H9 (cell line): ENCODE data around the gene PLEKHJ1. TPM values are rescaled to one million over a fixed set of nuclear protein-coding genes. Genes with fewer than 3 reads are reported as not detected.

Experiments
- DNase-seq: peaks from one replicate; pipeline ENCODE4 v3.0.0-alpha.2; 2017
- H2AFZ ChIP-seq: one replicate; pipeline ENCODE4 v1.6.1; 2013; ENCODE audit warnings: mild to moderate bottlenecking, low read length, control low read depth, moderate library complexity
- H2AK5ac ChIP-seq: 2 replicates; pipeline ENCODE4 v1.6.1; 2013; ENCODE audit warnings: low read length, control low read depth, mixed read lengths; ENCODE audit not compliant: insufficient read length
- H2BK120ac ChIP-seq: one replicate; pipeline ENCODE4 v1.6.1; 2013; ENCODE audit warnings: low read depth, mild to moderate bottlenecking, low read length, control low read depth, inconsistent platforms; ENCODE audit not compliant: poor library complexity, severe bottlenecking
- H2BK12ac ChIP-seq: 2 replicates; pipeline ENCODE4 v1.6.1; 2013; ENCODE audit warnings: low read length, control low read depth, mixed read lengths, low read depth; ENCODE audit not compliant: insufficient read length
- H2BK15ac ChIP-seq: 2 replicates; pipeline ENCODE4 v1.6.1; 2013; ENCODE audit warnings: low read depth, low read length, control low read depth
- H2BK20ac ChIP-seq: one replicate; pipeline ENCODE4 v1.6.1; 2013; ENCODE audit warnings: low read depth, mild to moderate bottlenecking, low read length, control low read depth, inconsistent platforms; ENCODE audit not compliant: poor library complexity, severe bottlenecking
- H2BK5ac ChIP-seq: 2 replicates; pipeline ENCODE4 v1.6.1; 2013; ENCODE audit warnings: low read length, control low read depth, mixed read lengths; ENCODE audit not compliant: insufficient read length
- H3K14ac ChIP-seq: 2 replicates; pipeline ENCODE4 v1.6.1; 2013; ENCODE audit warnings: low read length, control low read depth; ENCODE audit not compliant: insufficient read depth
- H3K18ac ChIP-seq: 2 replicates; pipeline ENCODE4 v1.6.1; 2013; ENCODE audit warnings: low read depth, mild to moderate bottlenecking, mixed read lengths, low read length, control low read depth; ENCODE audit not compliant: insufficient read length
- H3K23ac ChIP-seq: 2 replicates; pipeline ENCODE4 v1.6.1; 2013; ENCODE audit warnings: low read length, control low read depth, mixed read lengths, low read depth; ENCODE audit not compliant: insufficient read length
- H3K23me2 ChIP-seq: 2 replicates; pipeline ENCODE4 v1.6.1; 2013; ENCODE audit warnings: low read depth, mild to moderate bottlenecking, mixed read lengths, low read length, control low read depth; ENCODE audit not compliant: insufficient read length, poor library complexity, severe bottlenecking
- H3K27ac ChIP-seq: 2 replicates; pipeline ENCODE4 v1.5.1; 2013; ENCODE audit warnings: low read length, control low read depth, mixed read lengths, low read depth; ENCODE audit not compliant: insufficient read length
- H3K27me3 ChIP-seq: 2 replicates; pipeline ENCODE4 v1.6.1; 2013; ENCODE audit warnings: low read length, control low read depth, inconsistent platforms; ENCODE audit not compliant: insufficient read depth
- H3K4ac ChIP-seq: 2 replicates; pipeline ENCODE4 v1.6.1; 2013; ENCODE audit warnings: low read depth, mild to moderate bottlenecking, control low read depth, inconsistent platforms, low read length, moderate library complexity
- H3K4me1 ChIP-seq: 2 replicates; pipeline ENCODE4 v1.6.1; 2013; ENCODE audit warnings: low read length, control low read depth, inconsistent platforms; ENCODE audit not compliant: insufficient read depth
- H3K4me2 ChIP-seq: 2 replicates; pipeline ENCODE4 v1.6.1; 2013; ENCODE audit warnings: low read length, control low read depth, mixed read lengths; ENCODE audit not compliant: insufficient read length, insufficient read depth
- H3K56ac ChIP-seq: 2 replicates; pipeline ENCODE4 v1.6.1; 2013; ENCODE audit warnings: low read depth, mild to moderate bottlenecking, mixed read lengths, low read length, control low read depth; ENCODE audit not compliant: insufficient read length
- H3K79me1 ChIP-seq: 2 replicates; pipeline ENCODE4 v1.6.1; 2013; ENCODE audit warnings: low read depth, mild to moderate bottlenecking, moderate library complexity, low read length, control low read depth, inconsistent platforms; ENCODE audit not compliant: insufficient read depth, poor library complexity, severe bottlenecking
- H3K79me2 ChIP-seq: 2 replicates; pipeline ENCODE4 v1.6.1; 2013; ENCODE audit warnings: low read length, control low read depth, inconsistent platforms; ENCODE audit not compliant: insufficient read depth
- H3K9ac ChIP-seq: 2 replicates; pipeline ENCODE4 v1.6.1; 2013; ENCODE audit warnings: low read length, control low read depth, mixed read lengths; ENCODE audit not compliant: insufficient read length; ENCODE audit errors: extremely low read depth
- H3K9me3 ChIP-seq: one replicate; pipeline ENCODE4 v1.6.1; 2013; ENCODE audit warnings: low read depth, low read length, inconsistent platforms; ENCODE audit not compliant: control insufficient read depth
- H3T11ph ChIP-seq: one replicate; pipeline ENCODE4 v1.6.1; 2013; ENCODE audit warnings: mild to moderate bottlenecking, low read length, control low read depth, inconsistent platforms
- H4K20me1 ChIP-seq: one replicate; pipeline ENCODE4 v1.6.1; 2013; ENCODE audit not compliant: control insufficient read depth, insufficient read length, insufficient read depth
- H4K5ac ChIP-seq: 2 replicates; pipeline ENCODE4 v1.6.1; 2013; ENCODE audit warnings: low read depth, mild to moderate bottlenecking, mixed read lengths, low read length, control low read depth; ENCODE audit not compliant: insufficient read length
- H4K8ac ChIP-seq: replicated peaks from 2 replicates; pipeline ENCODE4 v1.6.1; 2013; ENCODE audit warnings: low read length, control low read depth, mixed read lengths, low read depth; ENCODE audit not compliant: insufficient read length
- H4K91ac ChIP-seq: 2 replicates; pipeline ENCODE4 v1.6.1; 2013; ENCODE audit warnings: low read depth, mild to moderate bottlenecking, moderate library complexity, mixed read lengths, low read length, control low read depth; ENCODE audit not compliant: insufficient read length
- H3K27ac Mint-ChIP-seq, 3 experiments: 2 replicates in 2 of 3; 3 replicates in 1 of 3; pipeline ENCODE4 v1.8.0; 2020 to 2021; ENCODE audit warnings: mixed read lengths in 3 of 3, mild to moderate bottlenecking in 1 of 3, moderate library complexity in 1 of 3
- H3K27me3 Mint-ChIP-seq: 2 replicates; pipeline ENCODE4 v1.8.0; 2021; ENCODE audit warnings: low read depth, mild to moderate bottlenecking, moderate library complexity, mixed read lengths
- H3K36me3 Mint-ChIP-seq, 3 experiments: 2 replicates in 2 of 3; 3 replicates in 1 of 3; pipeline ENCODE4 v1.8.0; 2020 to 2021; ENCODE audit warnings: low read depth in 3 of 3, mixed read lengths in 3 of 3; ENCODE audit not compliant: insufficient read depth in 1 of 3
- H3K4me1 Mint-ChIP-seq, 2 experiments: 2 replicates each; pipeline ENCODE4 v1.8.0; 2020; ENCODE audit warnings: mixed read lengths in 2 of 2
- H3K4me3 Mint-ChIP-seq, 2 experiments: 2 replicates in 1 of 2; 3 replicates in 1 of 2; pipeline ENCODE4 v1.8.0; 2020 to 2021; ENCODE audit warnings: mild to moderate bottlenecking in 2 of 2, mixed read lengths in 2 of 2, moderate library complexity in 1 of 2
- H3K9me3 Mint-ChIP-seq, 2 experiments: 2 replicates in 1 of 2; 3 replicates in 1 of 2; pipeline ENCODE4 v1.8.0; 2020; ENCODE audit warnings: mild to moderate bottlenecking in 2 of 2, mixed read lengths in 2 of 2, moderate library complexity in 1 of 2
- WGBS: extraction: QIAGEN DNeasy Blood & Tissue Kit; methylation state at CpG from one replicate; pipeline ENCODE4 v1.1.7; 2013; ENCODE audit warnings: missing lambda C conversion rate, low lambda C conversion rate, mixed read lengths; ENCODE audit not compliant: insufficient read length; ENCODE audit errors: extremely low coverage; 5-methylcytosine and 5-hydroxymethylcytosine counted together
- total RNA-seq: library from RNA; stranded (reverse); gene quantifications from 2 replicates; pipeline ENCODE4 v1.2.1, GENCODE V29; 2021
- TF ChIP-seq, protein P1 (sequence below): fragments of 200-600 bp; sonication (generic); conservative IDR thresholded peaks from 3 replicates; pipeline ENCODE4 v1.8.0; 2021; ENCODE audit warnings: antibody characterized with exemption, mild to moderate bottlenecking

PLEKHJ1 gene
- total RNA-seq, 1 experiment from 2014 or later = 139 TPM

DNA sequence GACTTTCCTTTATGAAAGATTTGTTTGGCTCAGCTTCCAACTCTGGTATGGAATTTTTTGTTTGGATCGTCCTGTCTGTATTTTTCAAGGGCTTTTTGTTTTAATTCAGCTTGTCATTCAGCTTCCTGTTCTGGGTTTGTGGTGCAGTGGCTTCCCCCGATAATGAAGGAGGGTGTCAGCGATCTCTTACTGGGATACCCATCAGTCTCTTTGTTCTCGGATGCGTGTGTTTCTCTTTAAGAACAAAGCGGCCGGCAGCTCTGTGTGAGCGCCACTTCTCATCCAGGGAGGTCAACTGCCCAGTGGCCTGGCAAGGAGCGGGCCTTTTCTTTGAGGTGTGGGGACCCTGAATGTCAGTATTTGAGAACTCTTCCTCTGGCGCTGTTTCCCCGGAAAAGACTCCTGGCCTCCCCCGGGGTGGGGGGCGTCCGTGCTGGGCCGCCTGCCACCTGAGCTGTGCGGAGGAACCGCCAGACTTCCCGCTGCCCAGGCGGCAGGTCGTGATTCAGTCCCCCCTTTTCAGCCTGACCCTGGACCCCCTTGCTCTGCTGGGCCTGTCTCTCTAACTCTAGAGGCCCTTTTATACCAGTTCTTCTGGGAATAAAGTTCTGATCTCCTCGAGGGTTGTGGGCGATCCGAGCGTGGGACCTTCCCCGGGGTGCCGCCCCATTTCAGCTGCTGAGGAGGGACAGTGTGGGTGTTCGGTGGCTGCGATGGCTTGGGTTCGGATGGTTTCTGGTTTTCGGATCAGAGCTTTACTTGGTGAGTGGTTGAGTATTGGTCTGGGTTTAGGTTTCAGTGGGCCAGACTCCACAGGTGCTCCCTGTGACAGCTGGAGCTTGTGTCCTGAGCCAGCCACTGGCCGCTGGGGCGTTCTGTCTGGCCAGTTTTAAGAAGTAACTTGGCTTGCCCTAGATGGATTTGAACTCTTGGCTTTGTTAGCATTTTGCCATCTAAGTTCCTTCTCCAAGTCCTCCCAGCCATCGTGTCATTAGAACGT lies 3.9 kb upstream of the PLEKHJ1 start:
- H3K36me3 Mint-ChIP-seq = peaks cover 22 to 63% (median 50%) of the 10 kb centered on the region in 3 experiments
- DNase-seq = no peak
- TF ChIP-seq, protein P1, sequence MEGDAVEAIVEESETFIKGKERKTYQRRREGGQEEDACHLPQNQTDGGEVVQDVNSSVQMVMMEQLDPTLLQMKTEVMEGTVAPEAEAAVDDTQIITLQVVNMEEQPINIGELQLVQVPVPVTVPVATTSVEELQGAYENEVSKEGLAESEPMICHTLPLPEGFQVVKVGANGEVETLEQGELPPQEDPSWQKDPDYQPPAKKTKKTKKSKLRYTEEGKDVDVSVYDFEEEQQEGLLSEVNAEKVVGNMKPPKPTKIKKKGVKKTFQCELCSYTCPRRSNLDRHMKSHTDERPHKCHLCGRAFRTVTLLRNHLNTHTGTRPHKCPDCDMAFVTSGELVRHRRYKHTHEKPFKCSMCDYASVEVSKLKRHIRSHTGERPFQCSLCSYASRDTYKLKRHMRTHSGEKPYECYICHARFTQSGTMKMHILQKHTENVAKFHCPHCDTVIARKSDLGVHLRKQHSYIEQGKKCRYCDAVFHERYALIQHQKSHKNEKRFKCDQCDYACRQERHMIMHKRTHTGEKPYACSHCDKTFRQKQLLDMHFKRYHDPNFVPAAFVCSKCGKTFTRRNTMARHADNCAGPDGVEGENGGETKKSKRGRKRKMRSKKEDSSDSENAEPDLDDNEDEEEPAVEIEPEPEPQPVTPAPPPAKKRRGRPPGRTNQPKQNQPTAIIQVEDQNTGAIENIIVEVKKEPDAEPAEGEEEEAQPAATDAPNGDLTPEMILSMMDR = no peak
- H3K4me1 Mint-ChIP-seq = peaks cover 40 to 44% of the 10 kb centered on the region in 2 experiments
- Histone ChIP-seq H3T11ph (no peak overlapping the region), H2BK5ac (no peak overlapping the region), H3K9me3 (no peaks in the 10 kb centered on the region), H2BK12ac (no peak overlapping the region), H2AK5ac (no peak overlapping the region), H3K23ac (no peak overlapping the region), H3K4me1 (peaks cover 4% of the 10 kb centered on the region; the same call in 1 of the 2 replicates), H4K5ac (no peak overlapping the region), H4K8ac (no peak overlapping the region), H2BK15ac (no peak overlapping the region), H3K4ac (no peak overlapping the region), H3K56ac (no peak overlapping the region), H4K91ac (no peak overlapping the region), H2BK120ac (no peak overlapping the region), H2BK20ac (no peak overlapping the region), H3K18ac (no peak overlapping the region), H2AFZ (no peak overlapping the region), H3K27me3 (no peaks in the 10 kb centered on the region), H3K14ac (no peak overlapping the region), H3K4me2 (no peak overlapping the region), H4K20me1 (peaks cover 2% of the 10 kb centered on the region), H3K9ac (peak overlapping the region; percentile 11), H3K79me1 (peaks cover 13% of the 10 kb centered on the region), H3K27ac (no peak overlapping the region), H3K23me2 (peaks cover 6% of the 10 kb centered on the region), H3K79me2 (peaks cover 55% of the 10 kb centered on the region)
- peaks cover 0 to 3% of the 10 kb centered on the region in 2 experiments; a peak in 1 of 5 replicates for H3K9me3 Mint-ChIP-seq
- peak overlapping the region in 2 of 3 experiments; percentile 78 to 87; a peak in 4 of 7 replicates for H3K27ac Mint-ChIP-seq
- no peaks in the 10 kb centered on the region; the same call in 1 of the 2 replicates for H3K27me3 Mint-ChIP-seq
- peak overlapping the region; percentile 79 to 97 for H3K4me3 Mint-ChIP-seq
- no CpG with 5 or more reads among the region's 34 CpGs for WGBS
